HG03520 (cell line): ENCODE measurements around the gene FRMPD4.

Experiments used
- ATAC-seq: cut with Tn5 transposase; IDR thresholded peaks from one replicate; pipeline ENCODE4 v1.9.1; 2021; ENCODE audit warnings: mild to moderate bottlenecking, moderate library complexity; ENCODE audit not compliant: unreplicated experiment

FRMPD4 gene

GRCh38 chrX:12423346-12423745, 285.1 kb downstream of the FRMPD4 start:
- no peak for ATAC-seq

DNA sequence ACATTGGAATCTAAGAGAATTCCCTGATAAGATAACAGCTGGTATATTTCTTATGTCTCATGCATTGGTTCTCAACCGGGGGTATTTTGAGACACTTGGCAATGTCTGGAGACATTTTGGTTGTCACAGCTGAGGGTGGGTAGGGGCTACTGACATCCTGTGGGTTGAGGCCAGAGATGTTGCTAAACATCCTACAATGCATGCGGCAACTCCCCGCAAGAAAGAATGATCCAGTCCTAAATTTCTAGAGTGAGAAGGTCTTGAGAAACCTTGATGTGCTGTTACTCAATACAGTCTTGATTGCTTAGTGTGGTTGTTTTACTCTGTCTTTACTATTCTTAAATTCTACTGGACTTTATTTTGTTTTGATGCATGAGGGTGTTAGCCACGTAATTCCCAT, 287.2 kb downstream of the FRMPD4 start:
- no peak for ATAC-seq

GRCh38 chrX:12426420-12426819, 288.1 kb downstream of the FRMPD4 start:
- no peak for ATAC-seq

DNA sequence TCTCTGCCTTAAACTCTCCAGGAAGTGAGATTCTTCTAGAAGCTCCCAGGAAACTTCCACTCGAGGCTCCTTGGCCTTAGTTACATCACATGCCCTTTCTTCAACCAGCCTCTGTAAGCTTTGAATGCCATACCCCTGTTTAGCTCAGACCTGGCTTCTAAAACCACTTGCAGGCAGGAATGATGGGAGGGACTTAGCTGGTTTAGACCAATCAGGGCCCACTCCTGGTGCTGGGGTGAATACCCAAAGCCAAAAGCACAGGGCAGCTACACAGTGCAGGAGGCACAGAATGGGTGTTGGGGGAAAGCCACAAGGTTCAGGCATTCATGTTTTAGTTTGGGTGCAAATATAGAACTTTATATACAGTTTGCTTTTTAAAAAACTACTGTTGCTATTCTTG, 296.2 kb downstream of the FRMPD4 start:
- ATAC-seq = no peak

GRCh38 chrX:12439416-12439815, 301.1 kb downstream of the FRMPD4 start:
- no peak for ATAC-seq

- no peak for ATAC-seq
Measured at GRCh38 chrX:12440246-12440645, 302.0 kb downstream of the FRMPD4 start.

- no peak for ATAC-seq
Measured at GRCh38 chrX:12441381-12442128, 303.3 kb downstream of the FRMPD4 start.

- peak; percentile 89 for ATAC-seq
Measured at GRCh38 chrX:12443534-12444098, 305.3 kb downstream of the FRMPD4 start.

DNA sequence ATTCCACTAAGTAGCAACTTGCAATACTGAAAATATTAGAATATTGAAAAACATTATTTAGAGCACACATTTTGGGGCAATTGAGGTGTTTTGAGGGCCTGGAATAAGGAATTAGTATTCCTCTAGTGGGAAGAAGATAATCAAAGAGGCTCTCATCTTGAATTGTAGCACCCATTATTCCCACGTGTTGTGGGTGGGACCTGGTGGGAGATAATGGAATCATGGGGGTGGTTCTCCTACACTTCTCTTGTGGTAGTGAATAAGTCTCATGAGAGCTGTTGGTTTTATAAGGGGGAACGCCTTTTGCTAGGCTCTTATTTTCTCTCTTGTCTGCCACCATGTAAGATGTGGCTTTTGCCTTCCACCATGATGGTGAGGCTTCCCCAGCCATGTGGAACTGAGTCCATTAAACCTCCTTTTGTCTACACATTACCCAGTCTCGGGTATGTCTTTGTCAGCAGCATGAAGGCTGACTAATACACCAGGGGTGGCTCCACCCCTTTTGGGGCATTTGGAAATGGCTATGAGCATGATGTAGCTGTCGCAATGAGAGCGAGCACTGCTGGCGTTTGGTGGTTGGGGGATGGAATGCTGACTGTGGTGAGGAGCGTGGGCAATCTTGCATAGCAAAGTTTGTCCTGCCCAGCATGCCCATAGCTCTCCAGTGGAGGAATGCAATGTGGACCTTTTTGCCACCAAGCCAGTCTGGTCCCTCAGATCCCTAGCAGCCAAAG, 308.2 kb downstream of the FRMPD4 start:
- no peak for ATAC-seq

DNA sequence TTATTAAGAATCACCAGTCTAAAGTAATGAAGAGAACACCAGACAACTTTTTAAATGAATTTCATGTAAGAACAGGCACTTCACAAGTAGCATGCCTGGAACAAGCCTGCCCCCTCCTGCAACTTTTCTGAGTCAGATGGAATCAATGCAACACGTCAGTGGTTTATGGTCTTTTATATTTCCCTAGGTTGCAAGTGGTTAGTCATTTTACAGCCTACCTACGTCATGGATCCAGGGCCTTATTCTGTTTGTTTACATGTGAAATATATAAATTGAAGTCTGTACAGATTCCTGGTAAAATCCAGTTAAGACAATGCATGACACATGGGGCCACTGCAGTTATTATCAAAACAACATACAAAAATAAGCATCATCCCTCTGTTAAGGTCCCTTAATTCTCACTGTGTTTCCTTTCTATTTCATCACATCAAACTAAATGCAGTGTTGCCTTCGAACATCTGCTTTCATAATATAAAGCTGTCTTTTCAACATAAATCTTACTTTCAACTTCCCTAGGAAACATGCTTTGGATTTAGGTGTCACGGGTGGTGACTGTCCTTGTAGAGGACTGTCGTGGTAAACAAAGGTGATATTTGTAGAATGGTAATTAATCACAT, 309.3 kb downstream of the FRMPD4 start:
- no peak for ATAC-seq

- no peak for ATAC-seq
Measured at GRCh38 chrX:12452268-12452667, 314.0 kb downstream of the FRMPD4 start.

- no peak for ATAC-seq
Measured at GRCh38 chrX:12460929-12461328, 322.7 kb downstream of the FRMPD4 start.

DNA sequence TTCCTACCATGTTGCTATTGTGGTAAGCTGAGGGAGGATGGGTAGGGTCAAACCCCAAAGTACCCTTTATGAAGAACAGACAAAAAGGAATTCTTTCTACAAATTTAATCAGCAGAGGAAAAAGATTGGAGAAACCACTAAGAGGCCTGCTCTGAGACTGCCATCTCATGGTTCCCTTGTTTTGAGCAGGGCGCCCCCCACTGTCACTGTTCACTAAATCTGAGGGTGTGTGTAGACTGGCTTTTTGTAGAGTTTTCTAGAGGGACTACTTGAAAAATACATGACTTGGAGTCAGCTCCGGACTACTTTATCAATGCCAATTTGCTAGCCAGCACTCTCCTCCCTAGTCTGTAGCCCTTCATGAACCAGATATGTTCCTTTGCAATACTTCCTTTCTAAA, 324.8 kb downstream of the FRMPD4 start:
- ATAC-seq = no peak

DNA sequence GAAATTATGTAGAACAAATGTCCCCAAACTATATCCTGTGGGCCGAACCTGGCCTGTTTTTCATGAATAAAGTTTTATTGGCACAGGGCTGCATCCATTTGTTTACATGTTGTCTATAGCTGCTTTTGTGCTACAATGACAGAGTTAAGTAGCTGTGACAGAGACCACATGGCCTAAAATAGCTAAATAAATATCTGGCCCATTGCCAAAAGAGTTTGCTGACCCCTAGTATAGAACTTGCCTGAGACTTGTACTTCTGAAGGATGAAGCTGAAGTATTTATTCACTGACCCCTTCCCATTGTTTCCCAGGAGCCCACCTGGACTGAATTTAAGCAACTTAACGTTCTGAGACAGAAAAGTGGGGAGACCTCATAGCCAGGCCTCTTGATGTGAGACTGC, 325.6 kb downstream of the FRMPD4 start:
- ATAC-seq = no peak

DNA sequence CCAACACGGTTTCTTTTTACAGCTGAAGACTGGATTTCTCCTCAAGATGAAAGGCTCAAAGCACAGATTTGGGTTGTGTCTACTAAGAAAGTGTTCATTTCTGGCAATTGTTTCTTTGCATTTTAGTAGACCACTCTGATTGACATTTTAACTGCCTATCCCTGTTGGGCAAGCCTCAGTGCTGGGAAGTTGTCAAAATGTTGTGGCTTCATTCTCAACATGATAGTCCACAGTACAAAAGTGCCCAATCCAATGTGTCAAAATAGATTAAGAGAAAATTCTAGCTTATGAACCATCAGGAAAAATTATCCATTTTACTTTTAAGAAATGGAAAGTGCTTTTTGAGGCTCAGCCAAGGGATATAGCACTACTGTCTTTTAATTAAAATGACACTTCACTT, 329.0 kb downstream of the FRMPD4 start:
- no peak for ATAC-seq

DNA sequence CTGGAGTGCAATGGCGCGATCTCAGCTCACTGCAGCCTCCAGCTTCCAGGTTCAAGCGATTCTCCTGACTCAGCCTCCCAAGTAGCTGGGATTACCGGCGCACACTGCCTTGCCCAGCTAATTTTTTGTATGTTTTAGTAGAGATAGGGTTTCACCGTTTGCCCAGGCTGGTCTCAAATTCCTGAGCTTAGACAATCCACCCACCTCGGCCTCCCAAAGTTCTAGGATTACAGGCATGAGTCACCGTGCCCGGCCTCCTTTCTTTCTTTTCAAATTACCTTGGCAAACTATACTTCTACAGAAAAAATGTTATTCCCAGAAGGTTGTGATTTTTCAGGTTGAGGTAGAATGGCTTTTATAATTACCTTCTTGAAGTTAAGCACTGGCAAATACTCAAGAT, 331.0 kb downstream of the FRMPD4 start:
- no peak for ATAC-seq

- no peak for ATAC-seq
Measured at GRCh38 chrX:12471061-12471460, 332.8 kb downstream of the FRMPD4 start.

DNA sequence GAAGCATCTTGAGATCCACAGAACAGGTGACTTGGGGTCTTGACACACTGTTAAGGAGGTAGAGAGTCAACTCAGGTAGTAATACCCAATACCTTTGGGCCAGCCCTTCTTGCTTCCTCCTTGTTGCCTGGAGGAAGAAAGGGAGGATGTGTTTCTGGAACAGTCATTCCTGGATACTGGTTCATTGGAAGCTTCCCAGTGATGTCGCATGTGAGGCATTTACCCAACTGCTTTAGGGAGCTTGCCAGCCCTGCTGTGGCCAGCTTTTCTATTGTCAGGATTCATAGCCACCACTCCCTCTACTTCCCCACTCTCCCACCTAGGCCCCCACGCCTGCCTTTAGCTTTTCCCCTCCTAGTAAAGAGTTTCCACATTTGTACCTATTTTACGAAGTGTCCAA, 342.7 kb downstream of the FRMPD4 start:
- ATAC-seq = no peak

- ATAC-seq = no peak
Measured at GRCh38 chrX:12488220-12488619, 349.9 kb downstream of the FRMPD4 start.

DNA sequence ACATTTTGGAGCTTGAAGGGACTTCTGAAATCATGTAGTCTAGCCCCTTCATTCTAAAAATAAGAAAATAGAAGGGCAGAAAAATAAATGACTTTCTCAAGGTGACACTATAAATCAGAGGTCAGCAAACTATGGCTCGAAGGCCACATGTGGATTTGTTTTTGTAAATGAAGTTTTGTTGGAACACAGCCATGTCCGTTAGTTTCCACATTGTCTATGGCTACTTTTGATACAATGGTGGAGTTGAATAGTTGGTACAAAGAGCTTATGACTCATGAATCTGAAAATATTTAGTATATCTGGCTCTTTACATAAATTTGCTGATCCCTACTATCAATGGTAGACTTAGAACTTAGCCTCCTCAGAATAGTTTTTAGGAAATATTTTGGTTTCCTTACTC, 350.5 kb downstream of the FRMPD4 start:
- ATAC-seq = no peak

- no peak for ATAC-seq
Measured at GRCh38 chrX:12489341-12489740, 351.1 kb downstream of the FRMPD4 start.
